Astrocyte (in vitro differentiated cells and primary cell): ENCODE data around the gene PTGFRN. TPM values are rescaled to one million over a fixed set of nuclear protein-coding genes. Genes with fewer than 3 reads are reported as not detected.

Experiments used
- DNase-seq: peaks from one replicate; pipeline ENCODE4 v3.0.0-alpha.2; 2010; ENCODE audit warnings: low read depth
- FAIRE-seq: peaks from 2 replicates; lab custom pipeline; 2011; peaks lifted over from hg19 to GRCh38; lab: Jason Lieb, UNC
- H2AFZ ChIP-seq: 2 replicates; pipeline ENCODE4 v1.6.0; 2012; ENCODE audit warnings: low read depth, low read length, inconsistent platforms
- H3K27ac ChIP-seq: 2 replicates; pipeline ENCODE4 v1.5.1; 2011; ENCODE audit warnings: low read depth, low read length, inconsistent platforms
- H3K27me3 ChIP-seq: 2 replicates; pipeline ENCODE4 v1.6.0; 2011; ENCODE audit warnings: low read length, inconsistent platforms; ENCODE audit not compliant: insufficient read depth
- H3K36me3 ChIP-seq: 2 replicates; pipeline ENCODE4 v1.5.1; 2011; ENCODE audit warnings: low read length, inconsistent platforms; ENCODE audit not compliant: insufficient read depth
- H3K4me1 ChIP-seq: 2 replicates; pipeline ENCODE4 v1.5.1; 2011; ENCODE audit warnings: low read length, inconsistent platforms; ENCODE audit not compliant: insufficient read depth
- H3K4me2 ChIP-seq: 2 replicates; pipeline ENCODE4 v1.6.0; 2012; ENCODE audit warnings: low read length, inconsistent platforms
- H3K4me3 ChIP-seq: 2 replicates; pipeline ENCODE4 v1.5.1; 2011; ENCODE audit warnings: low read depth, mild to moderate bottlenecking, low read length, inconsistent platforms; ENCODE audit not compliant: insufficient read depth
- H3K79me2 ChIP-seq: 2 replicates; pipeline ENCODE4 v1.6.0; 2012; ENCODE audit warnings: mild to moderate bottlenecking, low read length, inconsistent platforms; ENCODE audit not compliant: insufficient read depth
- H3K9ac ChIP-seq: 2 replicates; pipeline ENCODE4 v1.6.0; 2012; ENCODE audit warnings: mild to moderate bottlenecking, low read length, inconsistent platforms
- H3K9me3 ChIP-seq: 2 replicates; pipeline ENCODE4 v1.5.1; 2012; ENCODE audit warnings: low read depth, mild to moderate bottlenecking, low read length, inconsistent platforms; ENCODE audit not compliant: insufficient read depth
- H4K20me1 ChIP-seq: 2 replicates; pipeline ENCODE4 v1.6.0; 2012; ENCODE audit warnings: low read length, inconsistent platforms; ENCODE audit not compliant: insufficient read depth
- H3K27ac Mint-ChIP-seq: one replicate; pipeline ENCODE4 v1.8.0; 2021; ENCODE audit warnings: mild to moderate bottlenecking, mixed read lengths; ENCODE audit not compliant: unreplicated experiment
- H3K27me3 Mint-ChIP-seq: one replicate; pipeline ENCODE4 v1.8.0; 2021; ENCODE audit warnings: low read depth, mixed read lengths; ENCODE audit not compliant: unreplicated experiment
- H3K36me3 Mint-ChIP-seq: one replicate; pipeline ENCODE4 v1.8.0; 2021; ENCODE audit warnings: low read depth, mixed read lengths; ENCODE audit not compliant: unreplicated experiment
- H3K4me1 Mint-ChIP-seq: one replicate; pipeline ENCODE4 v1.8.0; 2021; ENCODE audit warnings: low read depth, mixed read lengths; ENCODE audit not compliant: unreplicated experiment
- H3K4me3 Mint-ChIP-seq: one replicate; pipeline ENCODE4 v1.8.0; 2021; ENCODE audit warnings: mild to moderate bottlenecking, moderate library complexity, mixed read lengths; ENCODE audit not compliant: unreplicated experiment
- H3K9me3 Mint-ChIP-seq: one replicate; pipeline ENCODE4 v1.8.0; 2021; ENCODE audit warnings: mild to moderate bottlenecking, mixed read lengths; ENCODE audit not compliant: unreplicated experiment
- EZH2 ChIP-seq: IDR thresholded peaks from 2 replicates; pipeline ENCODE4 v1.6.1; 2012; ENCODE audit warnings: mild to moderate bottlenecking, low read length, inconsistent platforms; ENCODE audit not compliant: insufficient read depth
- total RNA-seq: library from RNA; stranded (reverse); gene quantifications from 2 replicates; pipeline ENCODE4 v1.2.1, GENCODE V29; 2021
- TF ChIP-seq, protein P1 (sequence below): IDR thresholded peaks from 2 replicates; pipeline ENCODE4 v1.5.1; 2011; ENCODE audit warnings: low read depth, mild to moderate bottlenecking, inconsistent platforms, low read length, moderate library complexity; ENCODE audit not compliant: insufficient read depth

Gene PTGFRN
- total RNA-seq, 1 donor from 2014 or later: 157 TPM

DNA sequence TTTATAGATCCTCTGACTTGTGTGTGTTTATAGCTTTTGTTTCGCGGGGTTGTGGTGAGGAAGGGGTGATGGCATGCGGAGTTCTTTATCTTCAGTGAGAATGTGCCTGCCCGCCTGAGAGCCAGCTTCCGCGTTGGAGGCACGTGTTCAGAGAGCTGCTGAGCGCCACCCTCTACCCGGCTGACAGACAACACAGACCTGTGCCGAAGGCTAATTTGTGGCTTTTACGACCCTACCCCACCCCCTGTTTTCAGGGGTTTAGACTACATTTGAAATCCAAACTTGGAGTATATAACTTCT, 77.5 kb downstream of the PTGFRN start:
- Mint-ChIP-seq H3K27me3 (no peaks in the 10 kb centered on the region), H3K4me1 (peaks cover 15% of the 10 kb centered on the region), H3K4me3 (no peak overlapping the region), H3K27ac (no peak overlapping the region), H3K9me3 (no peaks in the 10 kb centered on the region), H3K36me3 (peaks cover 27% of the 10 kb centered on the region)
- Histone ChIP-seq H4K20me1 (no peaks in the 10 kb centered on the region), H2AFZ (no peak overlapping the region), H3K27ac (no peak overlapping the region), H3K9me3 (no peaks in the 10 kb centered on the region), H3K4me3 (no peak overlapping the region), H3K27me3 (no peaks in the 10 kb centered on the region), H3K4me1 (peaks cover 40% of the 10 kb centered on the region), H3K36me3 (no peaks in the 10 kb centered on the region), H3K79me2 (no peaks in the 10 kb centered on the region), H3K9ac (no peak overlapping the region), H3K4me2 (no peak overlapping the region)
- FAIRE-seq: no peak
- TF ChIP-seq, protein P1, sequence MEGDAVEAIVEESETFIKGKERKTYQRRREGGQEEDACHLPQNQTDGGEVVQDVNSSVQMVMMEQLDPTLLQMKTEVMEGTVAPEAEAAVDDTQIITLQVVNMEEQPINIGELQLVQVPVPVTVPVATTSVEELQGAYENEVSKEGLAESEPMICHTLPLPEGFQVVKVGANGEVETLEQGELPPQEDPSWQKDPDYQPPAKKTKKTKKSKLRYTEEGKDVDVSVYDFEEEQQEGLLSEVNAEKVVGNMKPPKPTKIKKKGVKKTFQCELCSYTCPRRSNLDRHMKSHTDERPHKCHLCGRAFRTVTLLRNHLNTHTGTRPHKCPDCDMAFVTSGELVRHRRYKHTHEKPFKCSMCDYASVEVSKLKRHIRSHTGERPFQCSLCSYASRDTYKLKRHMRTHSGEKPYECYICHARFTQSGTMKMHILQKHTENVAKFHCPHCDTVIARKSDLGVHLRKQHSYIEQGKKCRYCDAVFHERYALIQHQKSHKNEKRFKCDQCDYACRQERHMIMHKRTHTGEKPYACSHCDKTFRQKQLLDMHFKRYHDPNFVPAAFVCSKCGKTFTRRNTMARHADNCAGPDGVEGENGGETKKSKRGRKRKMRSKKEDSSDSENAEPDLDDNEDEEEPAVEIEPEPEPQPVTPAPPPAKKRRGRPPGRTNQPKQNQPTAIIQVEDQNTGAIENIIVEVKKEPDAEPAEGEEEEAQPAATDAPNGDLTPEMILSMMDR: no peak
- TF ChIP-seq EZH2: no peak
- no peak for DNase-seq

DNA sequence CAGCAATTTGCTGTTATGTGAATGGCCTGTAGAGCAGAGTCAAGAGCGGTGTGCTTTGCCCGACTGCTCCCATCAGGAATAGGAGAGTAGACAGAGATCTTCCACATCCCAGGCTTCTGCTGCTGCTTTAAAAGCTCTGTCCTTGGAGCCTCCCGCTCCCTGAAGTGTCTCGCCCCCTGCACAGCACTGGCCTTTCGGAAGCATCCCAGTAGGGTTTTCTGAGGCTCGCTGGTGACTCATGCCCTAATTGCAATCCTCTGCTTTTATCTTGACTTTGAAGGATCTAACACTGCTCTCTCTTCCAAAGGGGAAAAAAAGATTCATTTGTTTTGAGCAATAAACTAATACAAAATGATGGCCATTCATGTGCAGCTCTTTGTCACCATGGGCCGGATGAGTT, 78.5 kb downstream of the PTGFRN start:
- no peaks in the 10 kb centered on the region for H3K9me3 Mint-ChIP-seq
- FAIRE-seq (no peak), DNase-seq (peak; percentile 75)
- H3K9ac ChIP-seq: no peak overlapping the region
- no peak overlapping the region for H2AFZ ChIP-seq
- TF ChIP-seq, protein P1: no peak
- TF ChIP-seq EZH2: no peak
- H3K4me3 ChIP-seq: no peak overlapping the region
- H4K20me1 ChIP-seq: no peaks in the 10 kb centered on the region
- H3K4me3 Mint-ChIP-seq: no peak overlapping the region
- H3K79me2 ChIP-seq: no peaks in the 10 kb centered on the region
- peak overlapping the region; percentile 97 for H3K27ac ChIP-seq
- H3K9me3 ChIP-seq: no peaks in the 10 kb centered on the region
- peaks cover 15% of the 10 kb centered on the region for H3K4me1 Mint-ChIP-seq
- no peaks in the 10 kb centered on the region for H3K36me3 ChIP-seq
- H3K27me3 ChIP-seq: no peaks in the 10 kb centered on the region
- no peaks in the 10 kb centered on the region for H3K27me3 Mint-ChIP-seq
- peaks cover 35% of the 10 kb centered on the region for H3K36me3 Mint-ChIP-seq
- peak overlapping the region; percentile 24 for H3K4me2 ChIP-seq
- peaks cover 40% of the 10 kb centered on the region for H3K4me1 ChIP-seq
- no peak overlapping the region for H3K27ac Mint-ChIP-seq

DNA sequence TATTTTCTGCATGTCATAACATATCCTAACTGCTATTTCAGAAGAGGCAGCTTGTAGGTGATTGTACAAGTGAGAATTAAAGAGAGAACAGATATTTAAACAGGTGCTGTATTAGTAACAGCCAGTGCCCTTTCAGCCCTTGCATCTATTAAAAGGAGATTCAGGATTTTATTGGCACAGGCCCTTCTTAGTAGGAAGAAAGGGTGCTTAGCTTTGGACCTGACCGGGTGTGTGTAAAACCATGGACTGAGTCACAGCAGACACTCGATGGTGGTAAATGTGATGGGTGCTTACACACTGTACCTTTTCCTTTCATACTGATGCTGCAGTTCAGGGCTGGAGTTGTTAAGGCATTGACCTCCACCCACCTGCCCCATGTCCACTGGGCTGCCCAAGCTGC, 79.2 kb downstream of the PTGFRN start:
- Histone ChIP-seq H3K79me2 (no peaks in the 10 kb centered on the region), H3K9me3 (no peaks in the 10 kb centered on the region), H4K20me1 (no peaks in the 10 kb centered on the region), H3K4me3 (no peak overlapping the region), H3K36me3 (no peaks in the 10 kb centered on the region), H2AFZ (no peak overlapping the region), H3K27me3 (no peaks in the 10 kb centered on the region), H3K4me1 (peaks cover 40% of the 10 kb centered on the region), H3K4me2 (peak overlapping the region; percentile 24), H3K9ac (peak overlapping the region; percentile 18), H3K27ac (peak overlapping the region; percentile 97)
- Mint-ChIP-seq H3K4me1 (peaks cover 15% of the 10 kb centered on the region), H3K4me3 (no peak overlapping the region), H3K36me3 (peaks cover 39% of the 10 kb centered on the region), H3K27ac (no peak overlapping the region), H3K27me3 (no peaks in the 10 kb centered on the region), H3K9me3 (no peaks in the 10 kb centered on the region)
- FAIRE-seq: no peak
- DNase-seq: peak; percentile 67
- TF ChIP-seq, protein P1: no peak
- TF ChIP-seq EZH2: no peak
